Measurements from ENCODE around the gene DPF1. TPM values are rescaled to one million over a fixed set of nuclear protein-coding genes. Genes with fewer than 3 reads are reported as not detected.

Gene DPF1
- total RNA-seq, 2 donors from 2014 or later: not detected

DNA sequence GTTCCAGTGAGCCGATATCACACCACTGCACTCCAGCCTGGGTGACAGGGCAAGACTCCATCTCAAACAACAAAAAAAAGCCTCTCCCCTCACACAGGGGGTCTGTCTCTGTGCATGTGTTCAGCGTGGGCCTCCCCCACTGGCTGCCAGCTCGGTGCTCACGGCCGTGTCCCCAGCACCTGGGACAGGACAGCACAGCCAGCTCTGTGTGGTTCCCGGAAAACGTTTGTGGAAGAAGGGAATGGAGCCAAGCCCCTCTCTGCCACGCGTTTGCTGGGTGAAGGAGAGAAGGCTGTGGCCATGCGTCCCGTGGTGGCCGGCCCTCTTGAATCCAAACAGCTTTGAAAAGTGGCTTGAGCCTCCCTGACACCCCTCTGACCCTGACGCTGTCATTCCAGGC, 32.3 kb downstream of the DPF1 start:
- Histone ChIP-seq H3K36me3 (no peaks in the 10 kb centered on the region), H3K27ac (no peak overlapping the region), H3K4me3 (no peak overlapping the region), H3K9me3 (no peaks in the 10 kb centered on the region), H3K4me1 (no peaks in the 10 kb centered on the region), H3K27me3 (no peaks in the 10 kb centered on the region)
- TF ChIP-seq, protein P1, sequence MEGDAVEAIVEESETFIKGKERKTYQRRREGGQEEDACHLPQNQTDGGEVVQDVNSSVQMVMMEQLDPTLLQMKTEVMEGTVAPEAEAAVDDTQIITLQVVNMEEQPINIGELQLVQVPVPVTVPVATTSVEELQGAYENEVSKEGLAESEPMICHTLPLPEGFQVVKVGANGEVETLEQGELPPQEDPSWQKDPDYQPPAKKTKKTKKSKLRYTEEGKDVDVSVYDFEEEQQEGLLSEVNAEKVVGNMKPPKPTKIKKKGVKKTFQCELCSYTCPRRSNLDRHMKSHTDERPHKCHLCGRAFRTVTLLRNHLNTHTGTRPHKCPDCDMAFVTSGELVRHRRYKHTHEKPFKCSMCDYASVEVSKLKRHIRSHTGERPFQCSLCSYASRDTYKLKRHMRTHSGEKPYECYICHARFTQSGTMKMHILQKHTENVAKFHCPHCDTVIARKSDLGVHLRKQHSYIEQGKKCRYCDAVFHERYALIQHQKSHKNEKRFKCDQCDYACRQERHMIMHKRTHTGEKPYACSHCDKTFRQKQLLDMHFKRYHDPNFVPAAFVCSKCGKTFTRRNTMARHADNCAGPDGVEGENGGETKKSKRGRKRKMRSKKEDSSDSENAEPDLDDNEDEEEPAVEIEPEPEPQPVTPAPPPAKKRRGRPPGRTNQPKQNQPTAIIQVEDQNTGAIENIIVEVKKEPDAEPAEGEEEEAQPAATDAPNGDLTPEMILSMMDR (IDR thresholded peaks at IDR 0.05): no peak
- DNase-seq (ENCODE audit: low spot score): no peak

DNA sequence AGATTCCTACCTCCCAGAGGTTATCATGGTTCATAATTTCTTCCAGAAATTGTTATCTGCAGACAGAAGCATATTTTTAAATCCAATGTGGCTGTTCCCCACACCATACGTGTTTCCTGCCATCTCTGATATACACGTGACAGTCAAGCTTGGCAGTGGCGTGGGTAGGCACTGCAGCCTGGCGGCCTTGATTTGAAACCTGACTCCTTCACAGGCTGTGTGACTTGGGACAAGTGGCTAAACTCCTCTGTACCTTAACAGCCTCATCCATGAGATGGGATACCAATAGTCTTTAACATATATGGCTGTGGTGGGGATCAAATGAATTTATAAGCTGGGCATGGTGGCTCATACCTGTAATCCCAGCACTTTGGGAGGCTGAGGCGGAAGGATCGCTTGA, 33.2 kb downstream of the DPF1 start:
- TF ChIP-seq, protein P1 (IDR thresholded peaks at IDR 0.05): no peak
- DNase-seq (ENCODE audit: low spot score): no peak
- no peaks in the 10 kb centered on the region for H3K4me1 ChIP-seq
- no peaks in the 10 kb centered on the region for H3K9me3 ChIP-seq
- H3K36me3 ChIP-seq: no peaks in the 10 kb centered on the region
- H3K27ac ChIP-seq: no peak overlapping the region
- no peak overlapping the region for H3K4me3 ChIP-seq
- H3K27me3 ChIP-seq: no peaks in the 10 kb centered on the region

DNA sequence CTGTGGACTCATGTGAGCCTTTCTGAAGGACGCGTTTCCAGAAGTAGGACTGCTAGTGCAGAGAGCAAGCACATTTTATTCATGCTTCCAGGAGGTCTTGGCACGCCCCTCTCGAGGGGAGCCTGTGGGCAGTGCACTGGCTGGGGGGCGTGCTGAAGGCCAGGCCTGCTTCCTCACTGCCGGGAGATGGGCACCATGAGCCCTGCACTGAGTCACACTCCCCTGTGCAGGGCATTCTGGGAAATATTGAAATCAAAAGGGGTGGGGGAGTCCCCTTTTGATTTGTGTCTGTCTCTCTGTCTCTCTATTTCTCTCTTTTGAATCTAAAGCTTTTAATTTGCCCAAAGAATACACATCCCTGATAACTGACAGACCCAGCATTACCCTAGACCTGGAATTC, 34.0 kb downstream of the DPF1 start:
- DNase-seq (ENCODE audit: low spot score): no peak
- Histone ChIP-seq H3K4me1 (no peaks in the 10 kb centered on the region), H3K27me3 (no peaks in the 10 kb centered on the region), H3K27ac (no peak overlapping the region), H3K4me3 (no peak overlapping the region), H3K36me3 (no peaks in the 10 kb centered on the region), H3K9me3 (no peaks in the 10 kb centered on the region)
- TF ChIP-seq, protein P1 (IDR thresholded peaks at IDR 0.05): no peak

DNA sequence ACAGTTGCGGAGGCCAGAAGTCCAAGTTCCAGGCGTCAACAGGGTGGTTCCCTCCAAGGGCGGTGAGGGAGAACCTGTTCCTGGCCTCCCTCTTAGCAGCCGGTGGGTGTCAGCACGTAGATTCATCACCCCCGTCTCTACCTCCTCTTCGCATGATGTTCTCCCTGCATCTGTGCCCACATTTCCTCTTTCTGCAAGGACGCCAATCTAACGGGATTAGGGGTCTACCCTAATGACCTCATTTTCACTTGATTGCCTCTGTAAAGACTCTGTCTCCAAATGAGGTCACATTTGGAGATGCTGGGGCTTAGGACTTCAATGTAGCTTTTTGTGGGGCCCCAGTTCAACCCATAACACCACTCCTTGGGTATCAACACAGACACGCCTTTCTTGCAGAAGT, 38.5 kb downstream of the DPF1 start:
- peak overlapping the region in 1 of 2 donors; percentile 84 for H3K27ac ChIP-seq
- DNase-seq (ENCODE audit: low spot score): no peak
- TF ChIP-seq, protein P1 (IDR thresholded peaks at IDR 0.05): no peak
- no peaks in the 10 kb centered on the region for H3K36me3 ChIP-seq
- H3K4me3 ChIP-seq: no peak overlapping the region
- no peaks in the 10 kb centered on the region for H3K27me3 ChIP-seq
- peaks cover 0 to 4% of the 10 kb centered on the region in 2 donors for H3K9me3 ChIP-seq
- peaks cover 0 to 14% of the 10 kb centered on the region in 2 donors for H3K4me1 ChIP-seq

DNA sequence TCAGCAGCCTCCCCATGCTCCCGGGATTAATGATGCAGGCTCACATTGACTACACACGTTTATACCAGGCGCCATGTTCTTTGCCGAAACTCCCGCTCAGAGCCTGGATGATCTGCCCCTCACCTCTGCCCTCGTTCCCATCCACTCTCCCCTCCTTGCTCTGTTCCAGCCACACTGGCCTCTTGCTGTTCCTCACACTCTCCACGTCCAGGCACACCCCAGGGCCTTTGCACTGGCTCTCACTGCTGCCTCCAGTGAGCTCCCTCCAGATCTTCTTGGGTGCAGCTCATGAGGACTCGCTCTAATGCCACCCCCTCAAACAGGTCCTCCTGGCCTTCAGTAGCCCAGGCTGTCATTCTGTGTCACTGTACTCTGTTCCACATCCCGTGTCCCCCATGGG, 39.2 kb downstream of the DPF1 start:
- H3K4me1 ChIP-seq: peaks cover 0 to 14% of the 10 kb centered on the region in 2 donors
- no peak for DNase-seq (ENCODE audit: low spot score)
- H3K36me3 ChIP-seq: no peaks in the 10 kb centered on the region
- H3K27ac ChIP-seq: peak overlapping the region; percentile 67 to 84
- no peak overlapping the region for H3K4me3 ChIP-seq
- no peaks in the 10 kb centered on the region for H3K27me3 ChIP-seq
- peaks cover 0 to 8% of the 10 kb centered on the region in 2 donors for H3K9me3 ChIP-seq
- TF ChIP-seq, protein P1 (IDR thresholded peaks at IDR 0.05): no peak

DNA sequence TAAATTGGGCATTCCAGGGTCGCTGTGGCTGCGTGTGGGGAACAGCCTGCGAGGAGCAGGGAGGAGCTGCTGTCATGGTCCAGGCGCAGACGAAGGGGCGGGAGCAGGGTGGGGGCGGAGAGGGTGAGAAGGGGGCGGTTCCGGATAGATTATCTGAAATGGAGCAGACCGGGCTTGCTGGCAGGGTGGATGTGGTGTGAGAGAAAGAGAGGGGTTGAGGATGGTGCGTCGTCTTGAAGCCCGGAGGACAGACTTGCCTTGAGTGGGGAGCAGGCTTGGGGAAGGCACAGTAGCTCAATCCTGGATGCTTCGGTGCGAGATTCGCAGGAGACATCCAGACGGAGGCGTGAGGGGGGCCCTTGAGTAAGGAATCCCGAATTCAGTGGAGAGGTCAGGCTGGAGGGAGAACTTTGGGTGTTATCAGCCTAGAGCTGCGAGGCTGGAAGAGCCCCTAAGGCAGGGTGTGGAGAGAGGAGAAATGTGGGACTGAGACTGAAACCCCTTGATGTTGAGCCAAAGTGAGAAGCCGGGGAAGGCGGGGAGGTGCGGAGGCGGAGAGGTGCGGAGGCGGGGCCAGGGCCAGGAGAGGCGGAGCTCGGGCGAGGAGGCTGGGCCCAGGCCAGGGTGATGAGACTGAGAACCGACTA, 40.6 kb downstream of the DPF1 start:
- Histone ChIP-seq H3K27me3 (no peaks in the 10 kb centered on the region), H3K9me3 (peaks cover 0 to 8% of the 10 kb centered on the region in 2 donors), H3K4me3 (peak overlapping the region; percentile 3 to 43), H3K4me1 (peaks cover 0 to 14% of the 10 kb centered on the region in 2 donors), H3K36me3 (no peaks in the 10 kb centered on the region), H3K27ac (peak overlapping the region; percentile 67 to 84)
- DNase-seq (ENCODE audit: low spot score): no peak
- TF ChIP-seq, protein P1 (IDR thresholded peaks at IDR 0.05): no peak
